IPS-15b (cell line): ENCODE data around the gene PHLDB1.
"Not testable (repeated sequence)": the region's sequence is repeated elsewhere in the genome, so short reads cannot be mapped to it uniquely, and the experiment has no call there.

Experiments used
- H3K27me3 ChIP-seq: one replicate; pipeline ENCODE4 v1.6.1; 2013; ENCODE audit warnings: low read length; ENCODE audit not compliant: control insufficient read depth, insufficient read depth
- H3K36me3 ChIP-seq: one replicate; pipeline ENCODE4 v1.6.1; 2013; ENCODE audit warnings: low read length; ENCODE audit not compliant: control insufficient read depth, insufficient read depth
- H3K4me1 ChIP-seq: one replicate; pipeline ENCODE4 v1.6.1; 2013; ENCODE audit warnings: mild to moderate bottlenecking, low read length; ENCODE audit not compliant: control insufficient read depth, insufficient read depth
- H3K4me3 ChIP-seq: one replicate; pipeline ENCODE4 v1.5.1; 2013; ENCODE audit warnings: low read depth, low read length
- H3K9ac ChIP-seq: one replicate; pipeline ENCODE4 v1.6.1; 2013; ENCODE audit warnings: low read depth, mild to moderate bottlenecking, low read length
- H3K9me3 ChIP-seq: one replicate; pipeline ENCODE4 v1.6.1; 2013; ENCODE audit warnings: mild to moderate bottlenecking, low read length; ENCODE audit not compliant: control insufficient read depth, insufficient read depth

PHLDB1 gene

GRCh38 chr11:118587952-118588351, 19.5 kb upstream of the PHLDB1 start:
- Histone ChIP-seq H3K4me3 (no peak overlapping the region), H3K4me1 (no peaks in the 10 kb centered on the region), H3K36me3 (peaks cover 56% of the 10 kb centered on the region), H3K9ac (no peak overlapping the region), H3K9me3 (no peaks in the 10 kb centered on the region), H3K27me3 (no peaks in the 10 kb centered on the region)

- Histone ChIP-seq H3K4me3 (no peak overlapping the region), H3K4me1 (no peaks in the 10 kb centered on the region), H3K36me3 (peaks cover 45% of the 10 kb centered on the region), H3K9ac (no peak overlapping the region), H3K27me3 (no peaks in the 10 kb centered on the region), H3K9me3 (no peaks in the 10 kb centered on the region)
Observed at GRCh38 chr11:118592616-118593367, 14.6 kb upstream of the PHLDB1 start.

- not testable (repeated sequence) for H3K4me3 ChIP-seq, H3K9ac ChIP-seq, H3K4me1 ChIP-seq, H3K27me3 ChIP-seq, H3K9me3 ChIP-seq
- H3K36me3 ChIP-seq, result peaks cover 43% of the 10 kb centered on the region
Observed at GRCh38 chr11:118594984-118595383, 12.4 kb upstream of the PHLDB1 start.

DNA sequence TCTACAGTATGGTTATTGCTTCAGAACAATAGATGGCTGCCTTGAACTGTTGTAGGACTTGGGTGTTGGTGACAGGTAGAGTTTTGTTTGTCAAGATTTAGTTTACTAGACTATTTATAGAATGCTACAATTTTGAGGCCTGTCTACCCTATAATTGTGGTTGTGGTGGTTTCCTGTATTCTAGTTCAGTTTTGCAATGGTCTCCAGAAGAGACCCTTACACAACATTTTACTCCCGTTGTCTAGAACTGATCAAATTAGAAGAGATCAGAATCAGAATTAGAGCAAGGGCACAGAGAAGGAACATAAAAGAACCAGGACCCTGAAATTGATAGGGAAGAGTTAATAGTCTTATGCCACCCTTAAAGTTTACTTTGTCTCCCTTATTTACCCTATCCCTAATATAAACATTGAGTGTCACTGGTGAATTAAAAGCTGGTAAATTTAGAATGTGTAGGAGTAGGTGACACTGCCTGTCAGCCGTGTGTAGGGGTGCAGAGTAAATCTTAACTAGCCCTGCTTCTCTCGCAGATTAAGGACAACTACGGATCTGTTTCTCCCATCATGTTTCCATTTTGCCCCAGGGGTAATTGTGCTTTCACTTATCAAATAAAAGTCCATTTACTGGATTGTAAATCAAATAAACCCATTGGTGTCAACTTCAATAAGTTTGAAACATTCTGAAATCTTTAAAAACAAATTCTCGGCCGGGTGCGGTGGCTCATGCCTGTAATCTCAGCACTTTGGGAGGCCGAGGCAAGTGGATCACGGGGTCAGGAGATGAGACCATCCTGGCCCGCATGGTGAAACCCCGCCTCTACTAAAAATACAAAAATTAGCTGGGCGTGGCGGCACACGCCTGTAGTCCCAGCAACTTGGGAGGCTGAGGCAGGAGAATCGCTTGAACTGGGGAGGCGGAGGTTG, 10.9 kb upstream of the PHLDB1 start:
- H3K36me3 ChIP-seq, result peaks cover 39% of the 10 kb centered on the region
- no peak overlapping the region for H3K9ac ChIP-seq
- H3K4me1 ChIP-seq, result no peaks in the 10 kb centered on the region
- no peak overlapping the region for H3K4me3 ChIP-seq
- H3K27me3 ChIP-seq, result no peaks in the 10 kb centered on the region
- no peaks in the 10 kb centered on the region for H3K9me3 ChIP-seq

GRCh38 chr11:118597556-118597955, 9.9 kb upstream of the PHLDB1 start:
- no peak overlapping the region for H3K4me3 ChIP-seq
- H3K36me3 ChIP-seq, result peaks cover 41% of the 10 kb centered on the region
- no peaks in the 10 kb centered on the region for H3K4me1 ChIP-seq
- H3K9ac ChIP-seq, result no peak overlapping the region
- no peaks in the 10 kb centered on the region for H3K9me3 ChIP-seq
- H3K27me3 ChIP-seq, result peaks cover 5% of the 10 kb centered on the region

DNA sequence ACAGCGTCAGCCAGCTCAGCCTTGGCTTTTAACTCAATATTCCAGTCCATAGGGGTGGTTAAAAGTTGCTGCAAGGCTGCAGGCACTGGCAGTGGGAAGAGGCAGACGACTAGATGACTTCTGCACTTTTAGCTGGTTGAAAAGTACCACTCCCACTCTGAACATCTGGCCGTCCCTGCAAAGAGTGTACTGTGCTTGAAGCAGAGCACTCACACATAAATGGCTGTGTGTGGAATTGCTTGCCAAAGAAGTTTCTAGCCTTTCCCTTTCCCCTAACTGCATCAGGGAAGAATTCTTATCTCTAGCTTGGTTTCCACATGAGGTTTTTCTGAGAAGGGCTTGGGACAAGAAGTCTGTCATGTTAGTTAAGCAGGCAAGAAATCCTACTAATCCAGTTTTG, 5.1 kb upstream of the PHLDB1 start:
- H3K9me3 ChIP-seq, result no peaks in the 10 kb centered on the region
- H3K4me3 ChIP-seq, result no peak overlapping the region
- peaks cover 47% of the 10 kb centered on the region for H3K27me3 ChIP-seq
- H3K9ac ChIP-seq, result no peak overlapping the region
- H3K4me1 ChIP-seq, result peaks cover 16% of the 10 kb centered on the region
- peaks cover 20% of the 10 kb centered on the region for H3K36me3 ChIP-seq

GRCh38 chr11:118603709-118604108, 3.7 kb upstream of the PHLDB1 start:
- H3K27me3 ChIP-seq, result peaks cover 58% of the 10 kb centered on the region
- peaks cover 16% of the 10 kb centered on the region for H3K4me1 ChIP-seq
- peaks cover 12% of the 10 kb centered on the region for H3K36me3 ChIP-seq
- not testable (repeated sequence) for H3K9ac ChIP-seq, H3K4me3 ChIP-seq, H3K9me3 ChIP-seq

- Histone ChIP-seq H3K36me3 (peaks cover 12% of the 10 kb centered on the region), H3K27me3 (peaks cover 67% of the 10 kb centered on the region), H3K4me1 (peaks cover 16% of the 10 kb centered on the region), H3K4me3 (no peak overlapping the region), H3K9me3 (no peaks in the 10 kb centered on the region), H3K9ac (no peak overlapping the region)
Observed at GRCh38 chr11:118604566-118604965, 2.8 kb upstream of the PHLDB1 start.

- H3K27me3 ChIP-seq, result peaks cover 74% of the 10 kb centered on the region
- H3K4me1 ChIP-seq, result peaks cover 16% of the 10 kb centered on the region
- peaks cover 5% of the 10 kb centered on the region for H3K36me3 ChIP-seq
- no peaks in the 10 kb centered on the region for H3K9me3 ChIP-seq
- H3K4me3 ChIP-seq, result no peak overlapping the region
- no peak overlapping the region for H3K9ac ChIP-seq
Observed at GRCh38 chr11:118605116-118605867, 2.1 kb upstream of the PHLDB1 start.

GRCh38 chr11:118606157-118606843, 1.1 kb upstream of the PHLDB1 start:
- no peak overlapping the region for H3K4me3 ChIP-seq
- peaks cover 4% of the 10 kb centered on the region for H3K36me3 ChIP-seq
- peaks cover 16% of the 10 kb centered on the region for H3K4me1 ChIP-seq
- H3K9ac ChIP-seq, result no peak overlapping the region
- H3K9me3 ChIP-seq, result no peaks in the 10 kb centered on the region
- peaks cover 83% of the 10 kb centered on the region for H3K27me3 ChIP-seq

DNA sequence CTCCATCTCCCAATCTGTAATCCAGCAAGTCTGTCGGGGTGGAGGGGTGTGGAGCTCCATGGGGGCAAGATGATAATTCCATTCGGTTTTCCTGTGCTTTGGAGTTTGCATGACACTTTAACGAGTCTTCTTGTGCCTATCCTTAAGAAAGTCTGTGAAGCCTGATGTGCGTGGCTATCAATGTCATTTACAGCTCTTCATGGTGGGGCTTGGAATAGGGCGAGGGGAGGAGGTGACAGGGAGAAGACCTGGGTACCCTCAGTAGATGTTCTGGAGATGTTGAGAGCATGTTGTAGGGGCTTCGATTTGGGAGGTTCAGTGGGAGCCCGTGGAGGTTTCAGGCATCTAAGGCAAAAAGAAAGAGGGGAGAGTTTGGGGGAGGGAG, 579 bp upstream of the PHLDB1 start:
- H3K9ac ChIP-seq, result no peak overlapping the region
- H3K27me3 ChIP-seq, result peaks cover 84% of the 10 kb centered on the region

More for the DNA sequence above, 579 bp upstream of the PHLDB1 start:
- Histone ChIP-seq H3K36me3 (peaks cover 4% of the 10 kb centered on the region), H3K4me1 (peaks cover 16% of the 10 kb centered on the region), H3K9me3 (no peaks in the 10 kb centered on the region), H3K4me3 (no peak overlapping the region)
